Activated T-cell treated with anti-CD3 and anti-CD28 coated beads, Interleukin-2, amount 50 U/mL, for 72 hours (primary cell): Measurements from ENCODE around the gene LHX4. TPM values are rescaled to one million over a fixed set of nuclear protein-coding genes. Genes with fewer than 3 reads are reported as not detected.

Source experiments
- ATAC-seq, 2 donors: fragments of 150-1000 bp; cut with Tn5 transposase; replicated peaks in 1 of 2; 2 replicates each; pipeline ENCODE4 v1.10.0; 2021; ENCODE audit warnings: moderate library complexity in 2 of 2, mild to moderate bottlenecking in 1 of 2
- DNase-seq, 2 donors: peaks; one replicate each; pipeline ENCODE4 v3.0.0; 2021 to 2022; ENCODE audit warnings: mixed read lengths in 1 of 2
- H3K27ac Mint-ChIP-seq: one replicate; pipeline ENCODE4 v1.8.0; 2022; ENCODE audit warnings: mild to moderate bottlenecking, moderate library complexity, mixed read lengths
- H3K27me3 Mint-ChIP-seq: one replicate; pipeline ENCODE4 v1.8.0; 2022; ENCODE audit warnings: low read depth, mixed read lengths
- H3K36me3 Mint-ChIP-seq, 2 donors: one replicate each; pipeline ENCODE4 v1.8.0; 2022; ENCODE audit warnings: mixed read lengths in 2 of 2, mild to moderate bottlenecking in 1 of 2; ENCODE audit not compliant: insufficient read depth in 2 of 2
- H3K4me1 Mint-ChIP-seq: one replicate; pipeline ENCODE4 v1.8.0; 2022; ENCODE audit warnings: low read depth, mixed read lengths
- H3K4me3 Mint-ChIP-seq, 2 donors: one replicate each; pipeline ENCODE4 v1.8.0; 2022; ENCODE audit warnings: mild to moderate bottlenecking in 2 of 2, mixed read lengths in 2 of 2, moderate library complexity in 2 of 2
- H3K9me3 Mint-ChIP-seq, 2 donors: one replicate each; pipeline ENCODE4 v1.8.0; 2022; ENCODE audit warnings: mixed read lengths in 2 of 2
- total RNA-seq, 2 donors: library from RNA; stranded (reverse); gene quantifications; one replicate each; pipeline ENCODE4 v1.2.3, GENCODE V29; 2022

LHX4 gene
- total RNA-seq, 2 donors from 2014 or later: not detected

DNA sequence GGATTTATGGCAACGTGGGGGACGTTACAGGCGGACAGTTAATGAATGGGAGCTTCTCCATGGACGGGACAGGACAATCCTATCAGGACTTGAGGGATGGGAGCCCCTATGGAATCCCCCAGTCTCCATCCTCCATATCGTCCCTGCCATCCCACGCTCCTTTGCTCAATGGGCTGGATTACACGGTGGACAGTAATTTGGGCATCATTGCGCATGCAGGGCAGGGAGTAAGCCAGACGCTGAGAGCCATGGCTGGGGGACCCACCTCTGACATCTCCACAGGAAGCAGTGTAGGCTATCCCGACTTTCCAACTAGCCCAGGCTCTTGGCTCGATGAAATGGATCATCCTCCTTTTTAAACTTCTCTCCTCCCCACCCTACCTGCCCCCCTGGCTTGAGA is 44.2 kb downstream of the LHX4 start:
- Mint-ChIP-seq H3K9me3 (no peaks in the 10 kb centered on the region), H3K27me3 (no peaks in the 10 kb centered on the region), H3K27ac (no peak overlapping the region), H3K4me1 (no peaks in the 10 kb centered on the region), H3K36me3 (peaks cover 0 to 2% of the 10 kb centered on the region in 2 donors), H3K4me3 (no peak overlapping the region)
- ATAC-seq (no peak), DNase-seq (no peak)

GRCh38 chr1:180275726-180276125 is 45.7 kb downstream of the LHX4 start:
- peaks cover 0 to 6% of the 10 kb centered on the region in 2 donors for H3K36me3 Mint-ChIP-seq

DNA sequence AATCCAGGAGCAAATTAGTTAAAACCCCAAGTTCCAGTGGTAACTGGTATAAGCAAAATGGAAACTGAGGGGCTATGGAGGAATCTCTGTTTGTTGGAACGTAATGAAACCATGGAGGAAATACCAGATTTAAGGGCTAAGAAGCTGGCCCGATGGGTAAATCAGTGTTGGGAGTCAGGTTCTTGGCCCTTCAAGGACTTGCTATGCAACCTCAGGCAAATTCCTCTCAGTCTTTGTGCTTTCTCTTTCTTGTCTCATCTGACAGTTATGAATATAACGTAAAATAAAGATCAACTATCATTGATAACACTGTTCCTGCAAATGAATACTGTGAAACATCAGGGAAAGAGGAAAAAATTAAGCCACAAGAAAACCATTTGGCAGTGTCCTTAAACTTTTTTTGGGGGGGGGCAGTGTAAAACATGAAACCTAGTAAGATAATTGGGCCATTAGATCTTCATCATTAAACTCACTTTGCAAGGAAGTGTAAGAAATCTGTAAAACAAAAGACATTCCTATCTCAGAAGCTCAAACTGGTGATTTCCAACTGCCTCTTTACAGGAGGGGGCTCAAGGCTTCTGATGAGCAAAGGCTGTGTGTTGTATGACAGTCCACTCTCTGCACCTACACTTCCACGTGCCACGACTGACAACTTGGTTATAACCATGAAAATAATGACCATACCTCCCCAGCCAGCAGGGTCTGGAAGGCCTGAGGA is 47.6 kb downstream of the LHX4 start:
- no peaks in the 10 kb centered on the region for H3K9me3 Mint-ChIP-seq
- H3K27ac Mint-ChIP-seq: no peak overlapping the region
- no peaks in the 10 kb centered on the region for H3K4me1 Mint-ChIP-seq
- H3K27me3 Mint-ChIP-seq: no peaks in the 10 kb centered on the region
- peaks cover 0 to 6% of the 10 kb centered on the region in 2 donors for H3K36me3 Mint-ChIP-seq
- H3K4me3 Mint-ChIP-seq: no peak overlapping the region
- ATAC-seq (no peak), DNase-seq (no peak)

More at GRCh38 chr1:180275726-180276125, 45.7 kb downstream of the LHX4 start:
- ATAC-seq: no peak
- H3K27ac Mint-ChIP-seq: no peak overlapping the region
- H3K4me1 Mint-ChIP-seq: no peaks in the 10 kb centered on the region
- H3K27me3 Mint-ChIP-seq: no peaks in the 10 kb centered on the region
- H3K9me3 Mint-ChIP-seq: no peaks in the 10 kb centered on the region
- no peak overlapping the region for H3K4me3 Mint-ChIP-seq
- DNase-seq: no peak

DNA sequence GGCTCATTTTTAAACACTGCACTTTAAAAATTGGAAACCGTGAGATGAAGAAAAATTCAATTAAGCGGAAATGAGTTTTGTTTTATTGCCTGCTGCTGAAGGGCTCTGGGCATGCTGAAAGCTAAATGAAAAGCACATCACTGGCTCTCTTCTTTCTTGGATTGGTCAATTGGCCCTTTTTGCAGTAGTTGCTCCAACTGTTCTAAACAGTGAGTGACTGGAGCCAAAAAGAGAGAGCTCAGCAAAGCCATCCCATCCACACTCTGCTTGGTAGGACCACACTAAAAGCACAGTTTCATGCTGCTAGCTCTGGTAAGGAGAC is 48.1 kb downstream of the LHX4 start:
- Mint-ChIP-seq H3K27me3 (no peaks in the 10 kb centered on the region), H3K4me3 (no peak overlapping the region), H3K4me1 (no peaks in the 10 kb centered on the region), H3K9me3 (no peaks in the 10 kb centered on the region), H3K36me3 (peaks cover 0 to 6% of the 10 kb centered on the region in 2 donors), H3K27ac (no peak overlapping the region)
- ATAC-seq (no peak), DNase-seq (no peak)

- no peak for DNase-seq
- Mint-ChIP-seq H3K36me3 (peaks cover 0 to 6% of the 10 kb centered on the region in 2 donors), H3K27me3 (no peaks in the 10 kb centered on the region), H3K9me3 (no peaks in the 10 kb centered on the region), H3K4me3 (no peak overlapping the region), H3K27ac (no peak overlapping the region), H3K4me1 (no peaks in the 10 kb centered on the region)
- no peak for ATAC-seq
These were observed 48.7 kb downstream of the LHX4 start for GRCh38 chr1:180278596-180279395.

DNA sequence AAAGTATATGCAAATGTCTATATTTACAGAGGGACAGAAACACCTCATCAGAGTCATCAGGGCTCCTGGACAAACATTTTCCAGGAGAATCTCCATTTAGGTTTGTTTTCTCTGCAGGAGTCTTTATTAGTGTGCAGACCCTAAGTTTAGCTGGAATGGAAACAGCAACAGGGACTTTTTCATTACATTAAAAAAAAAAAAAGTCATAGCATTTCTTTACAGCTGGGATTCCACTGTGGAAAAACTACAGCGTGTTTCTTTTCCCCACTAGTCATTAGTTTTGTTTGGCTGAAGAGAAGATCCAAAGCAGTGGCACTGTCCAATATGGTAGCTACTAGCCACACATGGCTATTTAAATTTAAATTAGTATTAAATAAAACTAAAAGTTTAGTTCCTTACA is 49.6 kb downstream of the LHX4 start:
- Mint-ChIP-seq H3K9me3 (no peaks in the 10 kb centered on the region), H3K4me1 (no peaks in the 10 kb centered on the region), H3K36me3 (peaks cover 0 to 6% of the 10 kb centered on the region in 2 donors)

GRCh38 chr1:180280617-180281016 is 50.6 kb downstream of the LHX4 start:
- ATAC-seq: no peak
- no peak for DNase-seq
- Mint-ChIP-seq H3K27me3 (no peaks in the 10 kb centered on the region), H3K4me1 (no peaks in the 10 kb centered on the region), H3K27ac (no peak overlapping the region), H3K4me3 (no peak overlapping the region), H3K36me3 (peaks cover 2 to 5% of the 10 kb centered on the region in 2 donors), H3K9me3 (no peaks in the 10 kb centered on the region)

More for the DNA sequence above, 49.6 kb downstream of the LHX4 start:
- H3K27ac Mint-ChIP-seq: no peak overlapping the region
- H3K27me3 Mint-ChIP-seq: no peaks in the 10 kb centered on the region
- H3K4me3 Mint-ChIP-seq: no peak overlapping the region
- DNase-seq (no peak), ATAC-seq (no peak)

DNA sequence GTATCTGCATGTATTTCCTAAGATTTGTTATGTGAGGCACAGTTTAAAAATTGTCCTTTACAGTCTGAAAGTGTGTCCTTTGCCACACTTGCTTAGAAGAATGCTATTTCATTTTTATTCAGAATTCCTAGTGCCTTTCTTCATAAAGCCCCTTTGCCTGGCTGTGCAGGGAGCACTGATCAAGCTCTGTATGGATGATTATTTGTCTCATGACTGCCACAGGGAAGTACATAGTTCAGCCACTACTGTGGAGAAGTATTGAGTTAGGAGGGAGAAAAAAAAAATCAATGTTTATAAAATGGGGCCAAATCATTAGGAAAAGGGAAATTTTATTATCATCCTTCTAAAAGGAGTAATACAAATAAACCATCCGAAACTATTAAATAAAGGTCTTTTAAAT is 51.4 kb downstream of the LHX4 start:
- DNase-seq: no peak
- Mint-ChIP-seq H3K9me3 (no peaks in the 10 kb centered on the region), H3K4me1 (no peaks in the 10 kb centered on the region), H3K36me3 (peaks cover 2 to 5% of the 10 kb centered on the region in 2 donors), H3K27ac (no peak overlapping the region), H3K4me3 (no peak overlapping the region), H3K27me3 (no peaks in the 10 kb centered on the region)
- no peak for ATAC-seq

DNA sequence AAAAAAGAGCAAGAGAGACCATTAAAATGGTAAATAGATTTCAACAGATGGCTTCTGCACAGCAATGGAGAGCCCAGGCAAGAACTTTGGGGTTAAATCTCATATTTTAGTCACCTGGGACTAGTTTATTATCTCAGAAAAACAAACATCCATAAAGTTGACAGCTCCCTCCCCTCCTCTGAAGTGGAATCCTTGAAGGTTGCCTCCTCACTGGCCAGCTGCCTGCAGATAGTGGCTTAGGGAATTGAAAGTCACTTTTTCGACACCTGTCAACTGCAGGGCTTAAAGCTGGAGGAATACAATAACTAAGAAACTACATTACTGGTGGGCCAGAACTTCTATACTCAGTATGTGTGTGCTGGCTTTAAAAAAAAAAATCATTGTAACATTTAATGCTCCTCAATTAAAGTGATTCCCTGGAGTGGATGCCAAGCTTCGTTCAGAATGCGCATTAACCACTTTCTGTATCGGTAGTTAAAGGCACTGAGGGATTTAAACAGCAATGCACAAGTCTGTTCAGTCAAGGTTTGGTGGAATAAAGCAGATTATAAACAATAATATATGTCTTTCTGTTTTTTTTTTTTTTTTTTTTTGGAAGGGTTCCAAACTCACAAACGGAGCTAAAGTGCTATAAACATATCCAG is 52.5 kb downstream of the LHX4 start:
- H3K36me3 Mint-ChIP-seq: peaks cover 2 to 5% of the 10 kb centered on the region in 2 donors
- H3K4me3 Mint-ChIP-seq: no peak overlapping the region
- no peaks in the 10 kb centered on the region for H3K9me3 Mint-ChIP-seq
- no peak overlapping the region for H3K27ac Mint-ChIP-seq
- ATAC-seq (no peak), DNase-seq (no peak)
- H3K27me3 Mint-ChIP-seq: no peaks in the 10 kb centered on the region
- no peaks in the 10 kb centered on the region for H3K4me1 Mint-ChIP-seq

- H3K9me3 Mint-ChIP-seq: no peaks in the 10 kb centered on the region
- no peaks in the 10 kb centered on the region for H3K27me3 Mint-ChIP-seq
- ATAC-seq (no peak), DNase-seq (no peak)
- H3K4me1 Mint-ChIP-seq: no peaks in the 10 kb centered on the region
- no peak overlapping the region for H3K4me3 Mint-ChIP-seq
- H3K27ac Mint-ChIP-seq: no peak overlapping the region
- H3K36me3 Mint-ChIP-seq: peaks cover 2 to 5% of the 10 kb centered on the region in 2 donors
These were observed 53.0 kb downstream of the LHX4 start for GRCh38 chr1:180283098-180283497.

GRCh38 chr1:180286417-180286816 is 56.4 kb downstream of the LHX4 start:
- H3K27ac Mint-ChIP-seq: no peak overlapping the region
- no peak for ATAC-seq
- no peak for DNase-seq
- peaks cover 2% of the 10 kb centered on the region in 2 donors for H3K36me3 Mint-ChIP-seq
- no peak overlapping the region for H3K4me3 Mint-ChIP-seq
- H3K27me3 Mint-ChIP-seq: no peaks in the 10 kb centered on the region
- H3K4me1 Mint-ChIP-seq: peaks cover 13% of the 10 kb centered on the region
- H3K9me3 Mint-ChIP-seq: no peaks in the 10 kb centered on the region

DNA sequence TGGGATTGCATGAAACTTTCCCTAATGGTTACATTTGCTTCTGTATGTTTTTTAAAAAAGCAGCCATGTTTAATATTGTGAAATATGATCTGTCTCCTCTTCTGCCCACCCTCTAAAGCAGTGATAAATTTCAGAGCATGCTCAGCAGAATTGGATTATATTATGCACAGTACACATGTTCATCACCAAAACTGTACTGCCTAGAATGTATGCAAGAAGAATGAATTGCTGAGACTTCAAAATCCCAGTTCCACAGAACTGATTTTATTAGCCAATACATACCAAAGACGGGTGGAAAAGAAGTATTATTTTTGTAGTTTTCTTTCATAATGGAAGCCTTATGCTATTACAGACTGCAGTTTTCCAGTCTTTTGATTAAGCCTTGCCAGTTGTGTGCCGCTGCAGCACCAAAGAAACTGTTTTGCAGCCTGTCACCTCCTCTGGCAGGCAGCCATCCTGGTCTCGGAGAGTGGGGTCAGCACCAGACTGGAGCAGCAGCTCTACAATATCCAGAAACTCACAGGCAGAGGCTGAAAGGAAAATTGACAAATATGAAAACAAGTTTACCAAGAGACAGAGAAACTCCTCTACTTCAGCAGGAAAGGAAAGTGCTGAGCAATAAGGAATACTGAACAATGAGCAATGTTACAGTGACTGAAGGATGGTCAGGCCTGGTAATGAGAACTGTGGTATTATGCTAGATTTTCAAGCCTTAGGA is 58.1 kb downstream of the LHX4 start:
- Mint-ChIP-seq H3K9me3 (peaks cover 0 to 2% of the 10 kb centered on the region in 2 donors), H3K27me3 (no peaks in the 10 kb centered on the region), H3K4me1 (peaks cover 18% of the 10 kb centered on the region), H3K36me3 (peaks cover 4% of the 10 kb centered on the region in 2 donors), H3K27ac (peak overlapping the region; percentile 65), H3K4me3 (no peak overlapping the region)
- no peak for DNase-seq
- ATAC-seq: no peak

GRCh38 chr1:180288940-180289339 is 58.9 kb downstream of the LHX4 start:
- Mint-ChIP-seq H3K27me3 (no peaks in the 10 kb centered on the region), H3K4me3 (no peak overlapping the region)

More at GRCh38 chr1:180288940-180289339, 58.9 kb downstream of the LHX4 start:
- peaks cover 18% of the 10 kb centered on the region for H3K4me1 Mint-ChIP-seq
- peaks cover 0 to 2% of the 10 kb centered on the region in 2 donors for H3K9me3 Mint-ChIP-seq
- peak overlapping the region; percentile 65 for H3K27ac Mint-ChIP-seq
- H3K36me3 Mint-ChIP-seq: peaks cover 4% of the 10 kb centered on the region in 2 donors
- ATAC-seq (no peak), DNase-seq (no peak)
